HG03457 (cell line): ENCODE results near the gene WASHC3.
"Not testable (repeated sequence)": the region's sequence is repeated elsewhere in the genome, so short reads cannot be mapped to it uniquely, and the experiment has no call there.

Source experiments
- ATAC-seq: cut with Tn5 transposase; IDR thresholded peaks from one replicate; pipeline ENCODE4 v1.9.1; 2021; ENCODE audit warnings: moderate number of reproducible peaks; ENCODE audit not compliant: unreplicated experiment

Gene WASHC3, protein sequence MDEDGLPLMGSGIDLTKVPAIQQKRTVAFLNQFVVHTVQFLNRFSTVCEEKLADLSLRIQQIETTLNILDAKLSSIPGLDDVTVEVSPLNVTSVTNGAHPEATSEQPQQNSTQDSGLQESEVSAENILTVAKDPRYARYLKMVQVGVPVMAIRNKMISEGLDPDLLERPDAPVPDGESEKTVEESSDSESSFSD

DNA sequence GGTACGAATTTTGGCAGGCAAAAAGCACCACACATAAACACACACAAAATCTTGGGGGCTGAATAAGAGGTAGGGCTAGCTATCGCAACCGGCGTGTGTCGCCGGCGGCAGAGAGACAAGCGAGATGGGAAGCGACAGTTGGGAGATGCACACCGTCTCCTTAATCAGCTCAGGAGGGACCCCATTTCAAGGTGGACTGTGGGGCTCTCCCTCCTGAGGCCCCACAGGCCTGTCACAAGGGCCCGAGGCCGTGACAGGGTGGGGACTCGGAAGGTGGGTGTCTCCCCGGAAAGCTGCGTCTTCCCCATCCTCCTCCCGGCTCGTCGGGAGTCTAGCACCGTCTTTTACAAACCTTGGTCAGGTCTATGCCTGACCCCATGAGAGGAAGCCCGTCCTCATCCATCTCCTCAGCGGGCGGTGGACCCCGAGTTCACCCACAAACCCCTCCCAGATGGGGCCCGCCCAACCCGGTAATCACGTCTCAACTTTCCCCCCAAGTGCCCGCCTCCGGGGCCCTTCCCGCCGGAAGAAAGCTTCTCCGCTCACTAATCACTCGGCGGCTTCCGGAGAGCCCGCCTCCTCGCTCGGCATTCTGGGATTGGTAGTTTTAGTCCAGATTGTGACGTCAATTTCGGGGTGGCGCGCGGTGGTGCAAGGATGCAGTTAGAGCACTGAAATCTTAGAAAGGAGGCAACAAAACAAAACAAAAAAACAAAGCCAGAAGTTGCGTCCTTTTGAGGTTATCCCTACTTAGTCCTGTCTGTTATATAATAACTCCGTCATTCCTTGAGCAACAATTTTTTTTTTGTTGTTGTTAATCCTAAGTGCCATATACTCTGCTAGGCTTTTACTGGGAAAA, at the start of gene WASHC3:
WASHC3 (minus strand) TSS at position 432 of the 859 bp plus-strand sequence; CDS start at position 403, 29 bp downstream.
- peak; percentile 81 for ATAC-seq

GRCh38 chr12:102110782-102111181, 49.0 kb upstream of the WASHC3 start:
- no peak for ATAC-seq

GRCh38 chr12:102107970-102108369, 46.2 kb upstream of the WASHC3 start:
- no peak for ATAC-seq

DNA sequence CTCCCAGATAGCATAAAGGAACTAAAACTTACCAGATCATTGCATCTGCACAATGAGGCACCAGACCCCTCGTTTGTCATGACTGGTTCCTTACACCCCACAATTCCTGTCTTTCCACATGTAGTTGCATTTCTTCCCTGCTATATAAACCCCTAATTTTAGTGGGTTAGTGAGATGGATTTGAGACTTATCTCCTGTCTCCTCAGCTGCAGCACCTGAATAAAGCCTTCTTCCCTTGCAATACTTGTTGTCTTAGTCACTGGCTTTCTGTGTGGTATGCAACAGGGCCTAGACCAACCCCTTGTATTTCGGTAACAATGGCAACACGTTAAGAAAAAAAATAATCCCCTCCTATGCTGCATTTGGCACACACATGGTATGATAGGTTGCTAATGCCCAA, 45.1 kb upstream of the WASHC3 start:
- ATAC-seq = no peak

- ATAC-seq = no peak
Measured at GRCh38 chr12:102096855-102097254, 35.1 kb upstream of the WASHC3 start.

- ATAC-seq = no peak
Measured at GRCh38 chr12:102095677-102096263, 34.0 kb upstream of the WASHC3 start.

DNA sequence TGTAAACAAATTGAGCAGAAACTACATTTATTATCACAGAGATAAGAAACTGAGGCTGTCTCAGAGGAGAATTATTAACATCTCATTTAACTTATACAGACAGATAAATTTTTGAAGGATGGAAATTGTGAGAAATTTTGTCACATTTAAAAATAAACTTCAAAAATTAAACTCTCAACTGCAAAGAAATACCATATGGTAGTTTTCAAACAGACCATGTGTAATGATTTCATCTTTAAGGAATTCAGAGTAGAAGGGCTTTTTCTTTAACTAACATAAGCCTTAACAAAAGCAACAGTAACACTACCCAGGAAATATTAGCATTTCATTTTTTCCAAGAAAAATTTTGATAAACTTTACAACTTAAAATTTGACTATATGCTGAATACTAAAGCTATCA, 31.5 kb upstream of the WASHC3 start:
- ATAC-seq = no peak

- not testable (repeated sequence) for ATAC-seq
Measured at GRCh38 chr12:102089228-102089835, 27.5 kb upstream of the WASHC3 start.

GRCh38 chr12:102080842-102081241, 19.1 kb upstream of the WASHC3 start:
- no peak for ATAC-seq

GRCh38 chr12:102072092-102072491, 10.3 kb upstream of the WASHC3 start:
- not testable (repeated sequence) for ATAC-seq

GRCh38 chr12:102069707-102070106, 7.9 kb upstream of the WASHC3 start:
- ATAC-seq = no peak

DNA sequence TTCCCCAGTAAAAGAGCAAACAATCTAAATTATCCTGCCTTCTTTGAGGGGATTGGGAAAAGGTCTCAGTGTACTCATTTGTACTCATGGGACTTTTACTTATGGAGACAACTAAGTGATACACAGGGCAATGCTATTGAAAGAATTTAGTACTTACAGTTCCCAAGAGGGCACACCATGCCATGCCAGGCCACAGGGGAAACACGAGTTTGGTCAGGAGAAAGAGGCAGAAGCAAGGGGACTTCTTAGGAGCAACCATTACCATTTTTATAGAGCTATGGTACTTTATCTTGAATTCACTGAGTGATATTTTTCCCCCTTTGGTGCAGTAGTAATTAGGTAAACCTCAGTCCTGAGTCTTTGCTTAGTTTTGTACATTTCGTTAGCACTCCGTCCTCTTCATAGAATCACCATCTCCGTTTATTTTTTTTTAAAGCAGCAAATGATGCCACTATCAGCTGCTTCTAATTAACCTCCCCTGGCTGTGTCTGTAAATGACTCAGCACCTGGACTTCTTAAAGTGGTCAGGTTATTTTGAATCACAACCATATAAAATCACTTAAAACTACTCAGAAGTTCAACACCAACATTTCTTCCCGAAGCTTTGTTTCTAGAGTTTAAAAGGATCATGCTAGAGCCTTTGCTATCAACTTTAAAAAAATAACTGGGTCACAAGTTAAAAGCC, 5.9 kb upstream of the WASHC3 start:
- ATAC-seq = no peak

DNA sequence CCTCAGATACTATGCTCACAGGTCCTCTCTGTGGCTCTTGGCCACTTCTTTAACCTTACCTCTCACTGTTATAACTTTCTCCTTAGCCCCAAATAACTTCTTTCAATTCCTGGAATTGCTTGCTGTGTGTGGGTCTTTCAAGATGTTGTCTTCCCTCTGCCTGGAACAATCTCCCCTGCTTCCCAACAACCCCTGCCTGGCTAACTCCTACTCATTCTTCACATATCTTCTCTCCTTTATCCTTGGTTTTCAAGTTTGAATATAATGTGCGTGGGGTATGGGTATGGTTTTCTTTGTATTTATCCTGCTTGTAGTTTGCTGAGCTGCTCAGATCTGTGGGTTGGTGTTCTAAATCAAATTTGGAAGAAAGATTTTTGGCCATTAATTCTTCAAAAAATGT, 2.7 kb upstream of the WASHC3 start:
- ATAC-seq = no peak

- no peak for ATAC-seq
Measured at GRCh38 chr12:102063069-102063468, 1.3 kb upstream of the WASHC3 start.

GRCh38 chr12:102062419-102062806, 622 bp upstream of the WASHC3 start:
- ATAC-seq = no peak

GRCh38 chr12:102061096-102061559, 663 bp downstream of the WASHC3 start:
- peak; percentile 48 for ATAC-seq

DNA sequence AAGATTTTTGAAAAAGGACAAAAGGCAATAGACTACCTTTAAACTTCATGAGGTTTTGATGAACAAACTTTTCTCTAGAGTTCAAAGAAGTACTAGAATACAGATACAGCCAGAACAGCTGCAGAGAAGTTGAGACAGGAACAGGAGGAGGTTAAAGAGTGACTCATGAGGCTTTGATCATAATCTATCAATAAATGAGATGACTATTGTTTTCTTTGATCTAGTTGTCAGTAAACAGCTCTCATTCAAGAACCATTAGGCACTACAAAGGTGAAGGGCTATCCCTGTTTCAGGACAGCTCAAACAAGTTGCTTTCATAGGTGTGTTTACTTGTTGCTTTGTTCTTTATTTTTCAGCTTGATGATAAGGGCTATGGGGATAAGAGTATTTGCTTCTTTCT, 2.4 kb downstream of the WASHC3 start:
- ATAC-seq = no peak

GRCh38 chr12:102054345-102054744, 7.4 kb downstream of the WASHC3 start:
- ATAC-seq = no peak

- no peak for ATAC-seq
Measured at GRCh38 chr12:102053062-102053349, 8.8 kb downstream of the WASHC3 start.

GRCh38 chr12:102052192-102053061, 9.4 kb downstream of the WASHC3 start:
- no peak for ATAC-seq
